Ishikawa (cell line): ENCODE results near the gene PLEKHH1.

Experiments
- CEBPB ChIP-seq: IDR thresholded peaks from 2 replicates; pipeline ENCODE4 v1.6.1; 2012
- CREB1 ChIP-seq: IDR thresholded peaks from 2 replicates; pipeline ENCODE4 v1.6.1; 2012; ENCODE audit warnings: low read depth
- EGR1 ChIP-seq: IDR thresholded peaks from 2 replicates; pipeline ENCODE4 v1.6.1; 2012
- EP300 ChIP-seq: IDR thresholded peaks from 2 replicates; pipeline ENCODE4 v1.6.1; 2012; ENCODE audit warnings: borderline replicate concordance
- FOXM1 ChIP-seq: IDR thresholded peaks from 2 replicates; pipeline ENCODE4 v1.6.1; 2012; ENCODE audit warnings: low read depth, borderline replicate concordance
- MAX ChIP-seq: IDR thresholded peaks from 2 replicates; pipeline ENCODE4 v1.6.1; 2012
- NFIC ChIP-seq: IDR thresholded peaks from 2 replicates; pipeline ENCODE4 v1.6.1; 2012
- RAD21 ChIP-seq: IDR thresholded peaks from 2 replicates; pipeline ENCODE4 v1.6.1; 2012; ENCODE audit warnings: low read depth
- TAF1 ChIP-seq: IDR thresholded peaks from 2 replicates; pipeline ENCODE4 v1.6.1; 2012; ENCODE audit warnings: low read depth, mild to moderate bottlenecking
- TCF12 ChIP-seq: IDR thresholded peaks from 2 replicates; pipeline ENCODE4 v1.6.1; 2012; ENCODE audit warnings: low read depth
- TEAD4 ChIP-seq: IDR thresholded peaks from 2 replicates; pipeline ENCODE4 v1.6.1; 2012
- USF1 ChIP-seq: IDR thresholded peaks from 2 replicates; pipeline ENCODE4 v1.6.1; 2012
- YY1 ChIP-seq: IDR thresholded peaks from 2 replicates; pipeline ENCODE4 v1.6.1; 2012; ENCODE audit warnings: low read depth
- ZBTB7A ChIP-seq: IDR thresholded peaks from 2 replicates; pipeline ENCODE4 v1.6.1; 2012; ENCODE audit warnings: low read depth
- TF ChIP-seq, protein P1 (sequence below): IDR thresholded peaks from 2 replicates; pipeline ENCODE4 v1.6.1; 2012; ENCODE audit warnings: low read depth, mild to moderate bottlenecking

The PLEKHH1 gene

GRCh38 chr14:67538501-67538900 lies 5.4 kb downstream of the PLEKHH1 start:
- TF ChIP-seq EP300: no peak
- TF ChIP-seq RAD21: no peak
- TF ChIP-seq NFIC: no peak
- no peak for TF ChIP-seq MAX
- TF ChIP-seq, protein P1, sequence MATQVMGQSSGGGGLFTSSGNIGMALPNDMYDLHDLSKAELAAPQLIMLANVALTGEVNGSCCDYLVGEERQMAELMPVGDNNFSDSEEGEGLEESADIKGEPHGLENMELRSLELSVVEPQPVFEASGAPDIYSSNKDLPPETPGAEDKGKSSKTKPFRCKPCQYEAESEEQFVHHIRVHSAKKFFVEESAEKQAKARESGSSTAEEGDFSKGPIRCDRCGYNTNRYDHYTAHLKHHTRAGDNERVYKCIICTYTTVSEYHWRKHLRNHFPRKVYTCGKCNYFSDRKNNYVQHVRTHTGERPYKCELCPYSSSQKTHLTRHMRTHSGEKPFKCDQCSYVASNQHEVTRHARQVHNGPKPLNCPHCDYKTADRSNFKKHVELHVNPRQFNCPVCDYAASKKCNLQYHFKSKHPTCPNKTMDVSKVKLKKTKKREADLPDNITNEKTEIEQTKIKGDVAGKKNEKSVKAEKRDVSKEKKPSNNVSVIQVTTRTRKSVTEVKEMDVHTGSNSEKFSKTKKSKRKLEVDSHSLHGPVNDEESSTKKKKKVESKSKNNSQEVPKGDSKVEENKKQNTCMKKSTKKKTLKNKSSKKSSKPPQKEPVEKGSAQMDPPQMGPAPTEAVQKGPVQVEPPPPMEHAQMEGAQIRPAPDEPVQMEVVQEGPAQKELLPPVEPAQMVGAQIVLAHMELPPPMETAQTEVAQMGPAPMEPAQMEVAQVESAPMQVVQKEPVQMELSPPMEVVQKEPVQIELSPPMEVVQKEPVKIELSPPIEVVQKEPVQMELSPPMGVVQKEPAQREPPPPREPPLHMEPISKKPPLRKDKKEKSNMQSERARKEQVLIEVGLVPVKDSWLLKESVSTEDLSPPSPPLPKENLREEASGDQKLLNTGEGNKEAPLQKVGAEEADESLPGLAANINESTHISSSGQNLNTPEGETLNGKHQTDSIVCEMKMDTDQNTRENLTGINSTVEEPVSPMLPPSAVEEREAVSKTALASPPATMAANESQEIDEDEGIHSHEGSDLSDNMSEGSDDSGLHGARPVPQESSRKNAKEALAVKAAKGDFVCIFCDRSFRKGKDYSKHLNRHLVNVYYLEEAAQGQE: no peak
- TF ChIP-seq TEAD4: no peak
- TF ChIP-seq CEBPB: no peak
- no peak for TF ChIP-seq CREB1
- TF ChIP-seq TAF1: no peak
- no peak for TF ChIP-seq EGR1
- TF ChIP-seq FOXM1: no peak
- TF ChIP-seq USF1: no peak
- TF ChIP-seq ZBTB7A: no peak
- no peak for TF ChIP-seq TCF12
- TF ChIP-seq YY1: no peak

GRCh38 chr14:67539116-67539515 lies 6.0 kb downstream of the PLEKHH1 start:
- no peak for TF ChIP-seq RAD21
- no peak for TF ChIP-seq CEBPB
- TF ChIP-seq USF1: no peak
- TF ChIP-seq FOXM1: no peak
- TF ChIP-seq EP300: no peak
- TF ChIP-seq NFIC: no peak
- TF ChIP-seq ZBTB7A: no peak
- no peak for TF ChIP-seq YY1
- TF ChIP-seq, protein P1: no peak
- no peak for TF ChIP-seq TEAD4
- TF ChIP-seq MAX: no peak
- TF ChIP-seq CREB1: no peak
- TF ChIP-seq TCF12: no peak
- no peak for TF ChIP-seq TAF1
- TF ChIP-seq EGR1: no peak

GRCh38 chr14:67541448-67542387 lies 8.6 kb downstream of the PLEKHH1 start:
- no peak for TF ChIP-seq RAD21
- no peak for TF ChIP-seq FOXM1

DNA sequence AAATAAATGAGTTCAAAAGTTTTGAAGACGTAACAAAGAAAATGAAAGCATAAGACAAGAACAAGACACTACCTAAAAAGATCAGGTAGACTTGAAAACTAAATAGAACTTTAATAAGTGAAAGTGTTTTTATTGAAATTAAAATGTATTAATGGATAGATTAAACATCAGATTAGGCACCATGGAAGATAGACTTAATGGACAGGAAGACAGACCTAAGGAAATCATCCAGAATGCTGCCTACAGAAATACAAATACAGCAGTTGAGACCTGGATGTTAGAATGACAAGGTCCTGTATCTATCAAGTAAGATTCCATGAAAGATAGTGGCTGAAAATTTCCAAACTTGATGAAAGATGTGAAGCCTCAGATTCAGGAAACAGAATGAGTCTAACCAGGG lies 11.5 kb downstream of the PLEKHH1 start:
- TF ChIP-seq TCF12 (no peak), CREB1 (no peak), TEAD4 (no peak), YY1 (no peak), FOXM1 (no peak), CEBPB (no peak), RAD21 (no peak), NFIC (no peak), MAX (no peak)
- TF ChIP-seq, protein P1: no peak
